ENCODE results near the gene PRR23C.

The PRR23C gene

DNA sequence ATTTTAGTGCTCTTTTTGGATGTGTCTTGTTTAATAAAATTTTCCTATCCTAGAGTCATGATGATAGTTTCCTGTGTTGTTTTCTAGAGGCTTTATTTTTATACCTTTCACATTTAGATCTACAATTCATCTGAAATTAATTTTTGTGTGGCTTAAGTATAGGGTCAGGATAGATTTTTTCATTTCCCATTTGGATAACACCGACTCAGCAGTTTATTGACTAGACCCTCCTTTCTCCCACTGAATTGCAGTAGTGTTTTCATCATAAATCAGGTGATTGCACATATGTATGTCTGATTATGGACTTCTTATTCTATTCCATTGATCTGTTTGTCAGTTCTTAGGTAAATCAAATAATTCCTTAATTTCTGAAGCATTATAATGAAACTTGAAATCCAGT is 49.0 kb downstream of the PRR23C start:
- DNase-seq (ENCODE audit: low spot score) = no peak
